ENCODE measurements around the gene SLX9.
A peak's percentile ranks its signal among the peaks of the same experiment; 100 is the strongest.

Gene SLX9

DNA sequence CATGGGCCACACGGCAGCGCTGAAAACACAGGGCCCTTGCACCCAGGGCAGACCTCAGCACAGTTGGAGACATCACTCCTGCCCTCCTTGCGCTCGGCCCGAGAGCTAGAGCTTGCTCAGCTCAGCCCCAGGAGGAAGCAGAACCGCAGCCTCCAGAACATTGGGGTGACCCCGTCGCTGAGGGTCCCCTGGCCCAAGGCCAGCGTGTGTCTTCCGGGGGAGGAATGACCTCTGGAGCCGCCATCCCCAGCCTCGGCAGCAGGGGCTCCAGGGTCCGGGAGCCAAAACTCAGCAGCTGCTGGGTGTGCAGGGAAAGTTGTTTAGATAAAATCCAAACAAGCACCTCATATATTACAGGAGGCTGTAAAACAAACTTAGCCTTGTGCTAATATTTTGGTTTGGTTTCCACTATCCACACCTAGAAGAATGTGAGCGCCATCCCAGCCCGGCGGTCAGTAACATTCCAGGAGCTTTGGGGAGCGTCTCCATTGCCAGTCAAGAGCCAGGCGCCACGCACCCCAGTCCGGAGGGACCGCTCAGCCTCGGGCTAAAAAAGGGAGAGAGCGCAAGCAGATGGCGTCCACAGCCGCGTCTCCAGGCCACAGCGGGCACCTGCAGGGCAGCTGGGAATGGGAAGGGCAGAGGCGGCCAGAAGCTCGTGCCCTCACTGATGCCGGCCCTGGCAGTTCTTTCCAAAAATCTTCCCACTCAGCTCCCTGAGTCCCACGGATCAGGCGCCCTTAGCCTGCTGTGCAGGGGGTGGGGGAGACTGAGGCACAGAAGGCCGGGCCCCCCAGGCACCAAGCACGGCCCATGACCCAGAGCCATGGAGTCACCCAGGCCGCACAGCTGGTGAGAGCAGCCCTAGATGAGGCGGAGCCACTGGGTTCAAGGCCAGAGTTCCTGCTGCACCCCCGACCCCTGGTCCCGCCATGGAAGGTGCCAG, 52.0 kb downstream of the SLX9 start:
- no peak overlapping the region for H3K4me3 ChIP-seq (ENCODE audit: insufficient read length, low read depth)

GRCh38 chr21:44992608-44993031, 52.8 kb downstream of the SLX9 start:
- TF ChIP-seq ZNF274 (IDR thresholded peaks at IDR 0.05; ENCODE audit: low read depth, low read length), result no peak
- TF ChIP-seq YY1 (IDR thresholded peaks at IDR 0.05; ENCODE audit: insufficient read depth, insufficient read length), result no peak
- TF ChIP-seq SUZ12 (IDR thresholded peaks at IDR 0.05; ENCODE audit: extremely low read depth, insufficient read depth, insufficient read length), result no peak
- Histone ChIP-seq H3K36me3 (ENCODE audit: insufficient read depth, insufficient read length, low read length) (no peaks in the 10 kb centered on the region), H3K4me1 (ENCODE audit: insufficient read depth, insufficient read length) (peaks cover 14% of the 10 kb centered on the region), H3K9ac (ENCODE audit: insufficient read length, low read depth) (peak overlapping the region; percentile 3), H3K4me3 (ENCODE audit: insufficient read length, low read depth) (no peak overlapping the region), H3K9me3 (ENCODE audit: insufficient read depth, low read length) (no peaks in the 10 kb centered on the region), H3K27me3 (ENCODE audit: insufficient read depth, insufficient read length) (peaks cover 15% of the 10 kb centered on the region)
- DNase-seq (ENCODE audit: low read depth, low spot score), result no peak

More for the DNA sequence above, 52.0 kb downstream of the SLX9 start:
- peaks cover 18% of the 10 kb centered on the region for H3K4me1 ChIP-seq (ENCODE audit: insufficient read depth, insufficient read length)
- no peaks in the 10 kb centered on the region for H3K36me3 ChIP-seq (ENCODE audit: insufficient read depth, insufficient read length, low read length)
- H3K9ac ChIP-seq (ENCODE audit: insufficient read length, low read depth), result no peak overlapping the region
- peaks cover 15% of the 10 kb centered on the region for H3K27me3 ChIP-seq (ENCODE audit: insufficient read depth, insufficient read length)
- no peak for TF ChIP-seq YY1 (IDR thresholded peaks at IDR 0.05; ENCODE audit: insufficient read depth, insufficient read length)
- no peak for TF ChIP-seq ZNF274 (IDR thresholded peaks at IDR 0.05; ENCODE audit: low read depth, low read length)
- TF ChIP-seq SUZ12 (IDR thresholded peaks at IDR 0.05; ENCODE audit: extremely low read depth, insufficient read depth, insufficient read length), result no peak
- no peak for DNase-seq (ENCODE audit: low read depth, low spot score)
- no peaks in the 10 kb centered on the region for H3K9me3 ChIP-seq (ENCODE audit: insufficient read depth, low read length)

DNA sequence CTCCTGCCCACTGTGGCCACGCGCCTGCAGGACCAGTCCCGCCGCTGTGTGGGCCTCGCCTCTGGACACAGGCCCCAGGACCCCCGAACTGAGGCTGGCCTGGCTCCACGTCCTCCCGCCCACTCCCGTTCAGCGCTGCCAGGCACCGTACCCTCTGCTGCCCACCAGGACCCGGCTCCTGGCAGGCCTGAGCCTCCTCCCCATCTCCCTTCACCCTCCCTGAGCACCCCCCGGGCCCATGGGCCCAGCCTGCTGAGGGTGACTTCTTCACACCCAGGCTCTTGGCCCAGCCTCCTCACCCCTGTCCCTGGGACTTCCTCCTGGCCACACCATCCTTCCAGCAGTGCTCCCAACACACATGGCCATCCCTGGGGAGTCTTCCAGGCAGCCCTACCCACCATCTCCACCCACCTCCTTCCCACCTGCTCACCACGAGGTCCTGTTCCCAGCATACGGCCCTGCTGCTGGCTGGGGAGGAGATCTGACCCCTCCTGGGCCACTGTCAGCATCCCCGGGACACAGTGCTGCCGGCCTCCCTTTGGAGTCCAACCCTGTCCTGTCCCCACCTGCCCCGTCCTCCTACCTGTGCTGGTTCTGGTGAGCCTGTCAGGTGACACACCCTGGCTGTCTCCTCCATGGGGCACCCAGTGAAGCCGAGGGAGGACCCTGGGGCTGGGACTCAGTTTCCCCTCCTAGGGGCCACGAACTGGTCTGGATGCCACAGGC, 53.7 kb downstream of the SLX9 start:
- no peak for DNase-seq (ENCODE audit: low read depth, low spot score)
- Histone ChIP-seq H3K27me3 (ENCODE audit: insufficient read depth, insufficient read length) (peaks cover 16% of the 10 kb centered on the region), H3K36me3 (ENCODE audit: insufficient read depth, insufficient read length, low read length) (no peaks in the 10 kb centered on the region), H3K9ac (ENCODE audit: insufficient read length, low read depth) (no peak overlapping the region), H3K9me3 (ENCODE audit: insufficient read depth, low read length) (no peaks in the 10 kb centered on the region), H3K4me3 (ENCODE audit: insufficient read length, low read depth) (no peak overlapping the region), H3K4me1 (ENCODE audit: insufficient read depth, insufficient read length) (peaks cover 8% of the 10 kb centered on the region)
- TF ChIP-seq YY1 (IDR thresholded peaks at IDR 0.05; ENCODE audit: insufficient read depth, insufficient read length) (no peak), ZNF274 (IDR thresholded peaks at IDR 0.05; ENCODE audit: low read depth, low read length) (no peak)

GRCh38 chr21:44994047-44994694, 54.3 kb downstream of the SLX9 start:
- peaks cover 8% of the 10 kb centered on the region for H3K4me1 ChIP-seq (ENCODE audit: insufficient read depth, insufficient read length)
- no peak overlapping the region for H3K4me3 ChIP-seq (ENCODE audit: insufficient read length, low read depth)
- H3K27me3 ChIP-seq (ENCODE audit: insufficient read depth, insufficient read length), result peaks cover 18% of the 10 kb centered on the region
- H3K36me3 ChIP-seq (ENCODE audit: insufficient read depth, insufficient read length, low read length), result no peaks in the 10 kb centered on the region
- no peak overlapping the region for H3K9ac ChIP-seq (ENCODE audit: insufficient read length, low read depth)
- no peak for DNase-seq (ENCODE audit: low read depth, low spot score)
- TF ChIP-seq YY1 (IDR thresholded peaks at IDR 0.05; ENCODE audit: insufficient read depth, insufficient read length), result no peak
- no peak for TF ChIP-seq SUZ12 (IDR thresholded peaks at IDR 0.05; ENCODE audit: extremely low read depth, insufficient read depth, insufficient read length)
- TF ChIP-seq ZNF274 (IDR thresholded peaks at IDR 0.05; ENCODE audit: low read depth, low read length), result no peak
- H3K9me3 ChIP-seq (ENCODE audit: insufficient read depth, low read length), result no peaks in the 10 kb centered on the region

DNA sequence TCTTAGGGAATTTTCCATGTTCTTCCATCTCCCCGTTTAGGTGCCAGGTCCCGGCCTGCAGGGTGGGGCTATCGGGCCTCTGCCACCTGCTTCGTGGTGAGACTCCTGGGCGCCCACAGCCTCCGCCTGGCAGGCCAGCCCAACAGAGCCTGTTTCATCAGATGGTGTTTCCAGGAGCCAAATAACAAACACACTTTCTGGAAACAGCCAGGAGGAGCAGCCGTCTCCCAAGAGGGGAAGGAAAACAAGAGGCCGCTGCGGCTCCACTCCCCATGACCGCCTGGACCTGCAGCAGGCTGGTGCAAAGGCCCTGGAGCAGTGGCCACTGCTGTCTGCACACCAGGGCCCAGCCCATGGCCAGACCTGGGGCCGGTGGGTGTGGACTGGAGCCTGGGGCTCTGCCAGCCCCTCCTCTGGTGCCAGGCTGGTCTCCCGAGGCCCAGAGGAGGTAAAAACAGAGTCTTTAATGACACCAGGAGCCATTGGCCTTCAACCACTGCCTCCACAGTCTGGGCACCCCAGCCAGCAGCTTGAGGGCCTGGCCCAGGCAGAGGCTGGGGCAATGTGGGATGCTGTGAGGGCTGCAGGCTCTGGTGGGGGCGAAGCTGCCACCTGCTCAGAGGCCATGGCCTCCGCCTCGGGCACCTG, 55.0 kb downstream of the SLX9 start:
- Histone ChIP-seq H3K36me3 (ENCODE audit: insufficient read depth, insufficient read length, low read length) (no peaks in the 10 kb centered on the region), H3K27me3 (ENCODE audit: insufficient read depth, insufficient read length) (peaks cover 18% of the 10 kb centered on the region), H3K9ac (ENCODE audit: insufficient read length, low read depth) (no peak overlapping the region), H3K9me3 (ENCODE audit: insufficient read depth, low read length) (no peaks in the 10 kb centered on the region), H3K4me3 (ENCODE audit: insufficient read length, low read depth) (no peak overlapping the region), H3K4me1 (ENCODE audit: insufficient read depth, insufficient read length) (peaks cover 8% of the 10 kb centered on the region)
- TF ChIP-seq SUZ12 (IDR thresholded peaks at IDR 0.05; ENCODE audit: extremely low read depth, insufficient read depth, insufficient read length), result no peak
- no peak for TF ChIP-seq YY1 (IDR thresholded peaks at IDR 0.05; ENCODE audit: insufficient read depth, insufficient read length)
- no peak for TF ChIP-seq ZNF274 (IDR thresholded peaks at IDR 0.05; ENCODE audit: low read depth, low read length)
- DNase-seq (ENCODE audit: low read depth, low spot score), result no peak

GRCh38 chr21:44995343-44995941, 55.6 kb downstream of the SLX9 start:
- Histone ChIP-seq H3K27me3 (ENCODE audit: insufficient read depth, insufficient read length) (peaks cover 20% of the 10 kb centered on the region), H3K9ac (ENCODE audit: insufficient read length, low read depth) (no peak overlapping the region), H3K4me3 (ENCODE audit: insufficient read length, low read depth) (no peak overlapping the region), H3K9me3 (ENCODE audit: insufficient read depth, low read length) (no peaks in the 10 kb centered on the region), H3K36me3 (ENCODE audit: insufficient read depth, insufficient read length, low read length) (no peaks in the 10 kb centered on the region), H3K4me1 (ENCODE audit: insufficient read depth, insufficient read length) (peaks cover 8% of the 10 kb centered on the region)
- no peak for DNase-seq (ENCODE audit: low read depth, low spot score)
- TF ChIP-seq ZNF274 (IDR thresholded peaks at IDR 0.05; ENCODE audit: low read depth, low read length), result no peak
- no peak for TF ChIP-seq YY1 (IDR thresholded peaks at IDR 0.05; ENCODE audit: insufficient read depth, insufficient read length)
- no peak for TF ChIP-seq SUZ12 (IDR thresholded peaks at IDR 0.05; ENCODE audit: extremely low read depth, insufficient read depth, insufficient read length)

Data from NT2/D1 (cell line).